ENCODE data around the gene RPL10A.

- TF ChIP-seq, protein P1, sequence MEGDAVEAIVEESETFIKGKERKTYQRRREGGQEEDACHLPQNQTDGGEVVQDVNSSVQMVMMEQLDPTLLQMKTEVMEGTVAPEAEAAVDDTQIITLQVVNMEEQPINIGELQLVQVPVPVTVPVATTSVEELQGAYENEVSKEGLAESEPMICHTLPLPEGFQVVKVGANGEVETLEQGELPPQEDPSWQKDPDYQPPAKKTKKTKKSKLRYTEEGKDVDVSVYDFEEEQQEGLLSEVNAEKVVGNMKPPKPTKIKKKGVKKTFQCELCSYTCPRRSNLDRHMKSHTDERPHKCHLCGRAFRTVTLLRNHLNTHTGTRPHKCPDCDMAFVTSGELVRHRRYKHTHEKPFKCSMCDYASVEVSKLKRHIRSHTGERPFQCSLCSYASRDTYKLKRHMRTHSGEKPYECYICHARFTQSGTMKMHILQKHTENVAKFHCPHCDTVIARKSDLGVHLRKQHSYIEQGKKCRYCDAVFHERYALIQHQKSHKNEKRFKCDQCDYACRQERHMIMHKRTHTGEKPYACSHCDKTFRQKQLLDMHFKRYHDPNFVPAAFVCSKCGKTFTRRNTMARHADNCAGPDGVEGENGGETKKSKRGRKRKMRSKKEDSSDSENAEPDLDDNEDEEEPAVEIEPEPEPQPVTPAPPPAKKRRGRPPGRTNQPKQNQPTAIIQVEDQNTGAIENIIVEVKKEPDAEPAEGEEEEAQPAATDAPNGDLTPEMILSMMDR (conservative IDR thresholded peaks at IDR 0.05; ENCODE audit: low read length), result no peak
- no peak for TF ChIP-seq EZH2phosphoT487 (IDR thresholded peaks at IDR 0.05; ENCODE audit: borderline replicate concordance, low read depth, low read length)
Observed at GRCh38 chr6:35495258-35496035, 27.2 kb downstream of the RPL10A start.
